Stomach (tissue), 9 donors: ENCODE data around the gene KBTBD3. TPM values are rescaled to one million over a fixed set of nuclear protein-coding genes. Genes with fewer than 3 reads are reported as not detected.
"Not testable (repeated sequence)": the region's sequence is repeated elsewhere in the genome, so short reads cannot be mapped to it uniquely, and the experiment has no call there.

Source experiments
- DNase-seq, 2 donors: peaks; one replicate each; pipeline versions ENCODE4 v3.0.0 to v3.0.0-alpha.2; 2013 to 2019
- H3K27ac ChIP-seq, 5 donors: fragments of 200-600 bp in 4 of 5; sonication (generic) in 4 of 5; one replicate each; pipeline ENCODE4 v1.5.1; 2013 to 2019; ENCODE audit warnings: mild to moderate bottlenecking in 1 of 5, moderate library complexity in 1 of 5
- H3K27me3 ChIP-seq, 3 donors: fragments of 200-600 bp; sonication (generic); one replicate each; pipeline ENCODE4 v1.5.1; 2017 to 2019; ENCODE audit warnings: mixed run types in 1 of 3
- H3K36me3 ChIP-seq, 4 donors: fragments of 200-600 bp; sonication (generic); 1 replicate in 3 of 4; 2 replicates in 1 of 4; pipeline ENCODE4 v1.5.1; 2016 to 2019
- H3K4me1 ChIP-seq, 4 donors: fragments of 200-600 bp; sonication (generic); one replicate each; pipeline ENCODE4 v1.5.1; 2016 to 2019
- H3K4me3 ChIP-seq, 4 donors: fragments of 200-600 bp; sonication (generic) in 3 of 4; one replicate each; pipeline ENCODE4 v1.5.1; 2016 to 2019; ENCODE audit warnings: mild to moderate bottlenecking in 1 of 4
- H3K9me3 ChIP-seq, 4 donors: fragments of 200-600 bp; sonication (generic); one replicate each; pipeline ENCODE4 v1.5.1; 2016 to 2019
- EP300 ChIP-seq: sonication (generic); formaldehyde crosslinking; IDR thresholded peaks from one replicate; pipeline ENCODE4 v1.6.1; 2017; ENCODE audit warnings: antibody characterized with exemption
- POLR2A ChIP-seq, 4 donors: fragments of 450-650 bp; IDR thresholded peaks; one replicate each; pipeline ENCODE4 v1.6.1; 2016; ENCODE audit warnings: antibody characterized with exemption in 4 of 4, control low read depth in 2 of 4, mild to moderate bottlenecking in 1 of 4, moderate library complexity in 1 of 4
- POLR2AphosphoS5 ChIP-seq, 3 donors: sonication (generic); formaldehyde crosslinking; IDR thresholded peaks; one replicate each; pipeline ENCODE4 v1.6.1; 2016; ENCODE audit warnings: antibody characterized with exemption in 3 of 3
- WGBS, 5 donors: extraction: QIAGEN DNeasy Blood & Tissue Kit in 3 of 5; methylation state at CpG; one replicate each; pipeline versions ENCODE4 v1.1.5 to v1.1.7; 2013 to 2018; 5-methylcytosine and 5-hydroxymethylcytosine counted together
- intact Hi-C: fragments of 100-400 bp; cut with DNase I; formaldehyde crosslinking; loops from one replicate; pipeline ENCODE4 v1.15.1; 2023; ENCODE audit warnings: low total_unique reads
- polyA plus RNA-seq, 3 donors: library from polyadenylated mRNA; stranded (reverse); fragments of 200-250 nt; gene quantifications; one replicate each; pipeline ENCODE4 v1.2.3, GENCODE V29; 2013
- total RNA-seq, 5 donors: library from RNA; depleted of rRNA; stranded (reverse); fragments of >200 nt; gene quantifications; one replicate each; pipeline versions ENCODE4 v1.1.0 to v1.2.3, GENCODE V29; 2014 to 2016
- TF ChIP-seq, protein P1 (sequence below), 7 experiments: fragments of 450-650 bp in 4 of 7; fragments of 200-600 bp in 3 of 7; sonication (generic) in 3 of 7; IDR thresholded peaks; one replicate each; pipeline ENCODE4 v1.5.1; 2016 to 2019; ENCODE audit warnings: antibody characterized with exemption in 7 of 7, control low read depth in 2 of 7, mild to moderate bottlenecking in 1 of 7
- donor health status: healthy with polysubstance abuse.
- donor health status: Bipolar disorder and iron deficiency.
- donor health status: healthy.

KBTBD3 gene
- total and polyA plus RNA-seq, 8 donors: 0.58 to 24.9 (median 3.4) TPM

DNA sequence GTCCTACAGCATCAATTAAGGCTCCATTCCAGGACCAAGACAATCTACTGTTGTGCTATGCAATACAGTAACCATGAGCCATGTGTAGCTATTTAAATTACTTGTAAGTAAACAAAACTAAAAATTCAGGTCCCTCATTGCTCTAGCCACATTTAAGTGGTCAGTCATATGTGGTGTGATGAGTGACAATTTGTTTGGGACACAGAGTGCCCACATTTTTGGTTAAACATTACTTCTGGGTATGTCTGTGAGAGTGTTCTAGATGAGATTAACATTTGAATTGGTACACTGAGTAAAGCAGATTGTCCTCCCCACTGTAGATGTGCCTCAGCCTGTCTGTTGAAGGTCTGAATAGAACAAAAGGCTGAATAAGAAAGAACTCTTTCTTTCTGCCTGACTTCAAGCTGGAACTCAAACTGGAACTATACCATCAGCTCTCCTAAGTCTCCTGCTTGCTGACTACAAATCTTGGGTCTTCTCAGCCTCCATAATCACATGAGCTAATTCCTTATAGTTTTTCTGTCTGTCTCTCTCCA, 15.8 kb downstream of the KBTBD3 start:
- H3K4me1 ChIP-seq: no peaks in the 10 kb centered on the region
- TF ChIP-seq EP300 (no peak), POLR2A (IDR thresholded peaks at IDR 0.05) (no peak), POLR2AphosphoS5 (IDR thresholded peaks at IDR 0.05) (no peak)
- TF ChIP-seq, protein P1, sequence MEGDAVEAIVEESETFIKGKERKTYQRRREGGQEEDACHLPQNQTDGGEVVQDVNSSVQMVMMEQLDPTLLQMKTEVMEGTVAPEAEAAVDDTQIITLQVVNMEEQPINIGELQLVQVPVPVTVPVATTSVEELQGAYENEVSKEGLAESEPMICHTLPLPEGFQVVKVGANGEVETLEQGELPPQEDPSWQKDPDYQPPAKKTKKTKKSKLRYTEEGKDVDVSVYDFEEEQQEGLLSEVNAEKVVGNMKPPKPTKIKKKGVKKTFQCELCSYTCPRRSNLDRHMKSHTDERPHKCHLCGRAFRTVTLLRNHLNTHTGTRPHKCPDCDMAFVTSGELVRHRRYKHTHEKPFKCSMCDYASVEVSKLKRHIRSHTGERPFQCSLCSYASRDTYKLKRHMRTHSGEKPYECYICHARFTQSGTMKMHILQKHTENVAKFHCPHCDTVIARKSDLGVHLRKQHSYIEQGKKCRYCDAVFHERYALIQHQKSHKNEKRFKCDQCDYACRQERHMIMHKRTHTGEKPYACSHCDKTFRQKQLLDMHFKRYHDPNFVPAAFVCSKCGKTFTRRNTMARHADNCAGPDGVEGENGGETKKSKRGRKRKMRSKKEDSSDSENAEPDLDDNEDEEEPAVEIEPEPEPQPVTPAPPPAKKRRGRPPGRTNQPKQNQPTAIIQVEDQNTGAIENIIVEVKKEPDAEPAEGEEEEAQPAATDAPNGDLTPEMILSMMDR (IDR thresholded peaks at IDR 0.05): no peak
- DNase-seq: no peak
- H3K36me3 ChIP-seq: peaks cover 0 to 15% (median 8%) of the 10 kb centered on the region in 4 donors
- H3K9me3 ChIP-seq: no peaks in the 10 kb centered on the region
- intact Hi-C loops: no loop called here
- H3K4me3 ChIP-seq: no peak overlapping the region
- no peak overlapping the region for H3K27ac ChIP-seq
- H3K27me3 ChIP-seq: no peaks in the 10 kb centered on the region

DNA sequence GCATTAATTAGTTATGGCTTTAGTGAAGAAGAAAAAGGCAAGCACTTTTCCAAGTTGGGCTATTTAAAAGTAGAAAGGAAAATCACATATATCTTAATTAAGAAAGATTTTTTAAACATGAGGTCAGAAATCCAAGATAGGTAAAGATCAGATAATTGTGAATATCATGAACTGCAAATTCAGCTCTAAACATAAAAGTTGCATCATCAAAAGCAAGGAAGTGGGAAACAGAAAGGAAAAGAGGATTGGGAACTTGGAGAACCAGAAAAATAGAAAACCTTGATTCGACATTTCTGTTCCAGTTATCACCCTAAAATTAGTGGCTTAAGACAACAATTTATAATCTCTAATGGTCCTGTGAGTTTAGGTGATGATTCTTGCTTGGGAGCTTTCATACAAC, 17.5 kb downstream of the KBTBD3 start:
- WGBS, 5 donors: 91 to 100% (median 95%) methylated on average over 1 of the region's 1 CpG
- Histone ChIP-seq H3K27ac (no peak overlapping the region), H3K36me3 (peaks cover 0 to 15% (median 8%) of the 10 kb centered on the region in 4 donors), H3K9me3 (no peaks in the 10 kb centered on the region), H3K4me3 (no peak overlapping the region), H3K27me3 (no peaks in the 10 kb centered on the region), H3K4me1 (no peaks in the 10 kb centered on the region)
- no peak for TF ChIP-seq POLR2AphosphoS5 (IDR thresholded peaks at IDR 0.05)
- TF ChIP-seq, protein P1 (IDR thresholded peaks at IDR 0.05): no peak
- no peak for TF ChIP-seq POLR2A (IDR thresholded peaks at IDR 0.05)
- no peak for TF ChIP-seq EP300
- DNase-seq: no peak
- intact Hi-C loops: no loop called here

DNA sequence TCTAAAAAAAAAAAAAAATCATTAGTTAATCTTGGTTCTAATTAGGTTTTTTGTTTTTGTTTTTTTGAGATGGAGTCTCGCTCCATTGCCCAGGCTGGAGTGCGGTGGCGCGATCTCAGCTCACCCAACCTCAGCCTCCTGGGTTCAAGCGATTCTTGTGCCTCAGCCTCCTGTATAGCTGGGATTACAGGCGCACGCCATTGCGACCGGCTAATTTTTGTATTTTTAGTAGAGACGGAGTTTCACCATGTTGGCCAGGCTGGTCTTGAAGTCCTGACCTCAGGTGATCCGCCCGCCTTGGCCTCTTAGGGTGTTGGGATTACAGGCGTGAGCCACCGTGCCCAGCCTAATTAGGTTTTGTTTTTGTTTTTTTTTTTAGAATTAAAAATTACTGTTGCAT, 18.8 kb downstream of the KBTBD3 start:
- H3K4me3 ChIP-seq, H3K4me1 ChIP-seq, H3K9me3 ChIP-seq, H3K27ac ChIP-seq, H3K27me3 ChIP-seq, DNase-seq, intact Hi-C loops: not testable (repeated sequence)
- WGBS, 5 donors: 90 to 98% (median 97%) methylated on average over 14 of the region's 14 CpGs
- peaks cover 0 to 15% (median 8%) of the 10 kb centered on the region in 4 donors for H3K36me3 ChIP-seq

DNA sequence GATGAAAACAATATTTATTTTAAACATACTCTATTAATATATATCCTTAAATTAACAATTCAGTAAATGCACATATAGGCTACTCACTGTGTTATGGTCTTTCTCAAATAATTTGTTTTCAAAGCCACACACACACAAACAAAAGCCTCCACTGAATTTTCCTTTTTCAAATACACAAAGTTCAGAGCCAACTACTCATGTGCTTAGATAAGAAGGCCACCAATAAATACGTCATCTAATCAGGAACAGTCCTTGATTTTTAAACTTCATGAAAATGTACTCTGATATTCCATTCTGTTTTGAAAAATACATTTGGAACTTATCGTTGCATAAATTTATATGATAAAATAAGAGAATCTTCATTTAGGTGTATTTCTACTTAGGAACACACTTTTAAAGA, 26.0 kb downstream of the KBTBD3 start:
- 53 to 71% (median 60%) methylated on average over 2 of the region's 2 CpGs for WGBS, 5 donors
- H3K4me1 ChIP-seq: no peaks in the 10 kb centered on the region
- TF ChIP-seq, protein P1 (IDR thresholded peaks at IDR 0.05): no peak
- no peak for TF ChIP-seq POLR2A (IDR thresholded peaks at IDR 0.05)
- TF ChIP-seq POLR2AphosphoS5 (IDR thresholded peaks at IDR 0.05): no peak
- no peak for TF ChIP-seq EP300
- H3K36me3 ChIP-seq: no peaks in the 10 kb centered on the region
- H3K4me3 ChIP-seq: no peak overlapping the region
- no peaks in the 10 kb centered on the region for H3K9me3 ChIP-seq
- intact Hi-C loops: no loop called here
- no peak for DNase-seq
- H3K27ac ChIP-seq: no peak overlapping the region
- no peaks in the 10 kb centered on the region for H3K27me3 ChIP-seq

DNA sequence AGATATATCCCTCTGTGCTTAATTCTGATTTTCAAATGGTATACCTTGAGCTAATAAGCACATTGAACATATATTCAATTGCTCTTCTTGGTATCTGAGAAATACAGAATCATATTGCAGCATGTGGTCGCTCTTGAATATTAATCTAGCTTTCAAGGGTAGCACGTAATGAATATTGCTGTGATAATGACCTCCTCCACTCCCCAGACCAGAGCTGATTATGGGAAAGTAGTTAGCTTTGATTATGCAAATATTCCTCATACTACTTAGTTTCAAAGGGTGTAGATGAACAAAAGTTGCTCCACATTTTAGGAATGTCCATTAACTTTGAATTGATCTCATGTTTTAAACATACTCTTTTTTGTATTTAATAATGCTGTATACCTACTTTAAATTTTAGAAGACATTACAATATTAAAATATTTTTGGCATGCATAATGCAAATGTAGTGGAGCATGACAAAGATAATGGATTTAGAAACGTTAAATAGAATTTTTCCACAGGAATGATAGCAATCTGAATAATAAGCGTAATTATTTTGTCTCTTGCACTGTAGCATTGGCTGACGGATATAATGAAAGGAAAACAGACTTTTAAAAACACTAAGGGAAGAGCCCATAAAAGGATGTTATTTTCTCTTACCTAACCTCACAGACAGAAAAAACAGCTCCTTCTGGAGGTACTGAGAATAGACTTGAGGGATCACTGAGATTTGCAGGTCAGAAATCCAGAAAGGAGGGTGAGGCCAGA, 27.2 kb downstream of the KBTBD3 start:
- Histone ChIP-seq H3K36me3 (no peaks in the 10 kb centered on the region), H3K4me1 (no peaks in the 10 kb centered on the region), H3K27me3 (no peaks in the 10 kb centered on the region), H3K9me3 (no peaks in the 10 kb centered on the region), H3K27ac (no peak overlapping the region), H3K4me3 (no peak overlapping the region)
- intact Hi-C loops: no loop called here
- TF ChIP-seq POLR2A (IDR thresholded peaks at IDR 0.05): no peak
- TF ChIP-seq, protein P1 (IDR thresholded peaks at IDR 0.05): no peak
- no peak for TF ChIP-seq POLR2AphosphoS5 (IDR thresholded peaks at IDR 0.05)
- TF ChIP-seq EP300: no peak
- DNase-seq: no peak
- 79 to 84% (median 81%) methylated on average over 5 of the region's 5 CpGs for WGBS, 5 donors
